ENCODE results near the gene UNC5C.

DNA sequence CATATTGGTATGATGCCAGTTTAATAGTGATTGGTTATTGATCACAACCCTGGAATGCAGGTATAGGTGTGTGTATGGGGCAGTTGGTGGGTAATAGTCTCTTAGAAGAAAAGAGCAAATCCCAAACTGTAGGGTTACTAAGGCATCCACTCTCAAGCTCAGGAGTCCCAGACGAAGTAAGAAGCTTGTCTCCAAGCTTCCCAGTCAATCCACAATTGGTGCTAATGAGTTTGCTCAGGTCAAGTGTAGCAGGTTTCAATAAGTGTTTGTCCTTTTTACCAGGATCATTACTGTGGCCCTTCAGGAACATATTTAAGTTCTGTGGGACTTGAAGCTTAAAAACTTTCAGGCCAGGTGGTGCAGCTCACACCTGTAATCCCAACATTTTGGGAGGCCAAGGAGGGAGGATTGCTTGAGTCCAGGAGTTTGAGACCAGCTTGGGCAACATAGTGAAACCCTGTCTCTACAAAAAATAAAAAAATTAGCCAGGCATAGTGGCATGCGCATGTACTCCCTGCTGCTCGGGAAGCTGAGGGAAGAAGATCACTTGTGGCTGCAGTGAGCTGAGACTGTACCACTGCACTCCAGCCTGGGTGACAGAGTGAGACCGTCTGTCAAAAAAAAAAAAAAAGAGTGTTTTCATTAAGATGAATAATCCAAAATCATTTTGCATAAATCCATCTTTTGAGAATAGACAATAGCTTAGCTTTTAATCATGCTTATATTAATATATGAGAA is 166.8 kb downstream of the UNC5C start:
- TF ChIP-seq, protein P1, sequence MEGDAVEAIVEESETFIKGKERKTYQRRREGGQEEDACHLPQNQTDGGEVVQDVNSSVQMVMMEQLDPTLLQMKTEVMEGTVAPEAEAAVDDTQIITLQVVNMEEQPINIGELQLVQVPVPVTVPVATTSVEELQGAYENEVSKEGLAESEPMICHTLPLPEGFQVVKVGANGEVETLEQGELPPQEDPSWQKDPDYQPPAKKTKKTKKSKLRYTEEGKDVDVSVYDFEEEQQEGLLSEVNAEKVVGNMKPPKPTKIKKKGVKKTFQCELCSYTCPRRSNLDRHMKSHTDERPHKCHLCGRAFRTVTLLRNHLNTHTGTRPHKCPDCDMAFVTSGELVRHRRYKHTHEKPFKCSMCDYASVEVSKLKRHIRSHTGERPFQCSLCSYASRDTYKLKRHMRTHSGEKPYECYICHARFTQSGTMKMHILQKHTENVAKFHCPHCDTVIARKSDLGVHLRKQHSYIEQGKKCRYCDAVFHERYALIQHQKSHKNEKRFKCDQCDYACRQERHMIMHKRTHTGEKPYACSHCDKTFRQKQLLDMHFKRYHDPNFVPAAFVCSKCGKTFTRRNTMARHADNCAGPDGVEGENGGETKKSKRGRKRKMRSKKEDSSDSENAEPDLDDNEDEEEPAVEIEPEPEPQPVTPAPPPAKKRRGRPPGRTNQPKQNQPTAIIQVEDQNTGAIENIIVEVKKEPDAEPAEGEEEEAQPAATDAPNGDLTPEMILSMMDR (IDR thresholded peaks at IDR 0.05): no peak
- TF ChIP-seq EP300 (IDR thresholded peaks at IDR 0.05) (no peak), POLR2A (IDR thresholded peaks at IDR 0.05) (no peak)
